H4 (cell line): ENCODE measurements around the gene IFT81. TPM values are rescaled to one million over a fixed set of nuclear protein-coding genes. Genes with fewer than 3 reads are reported as not detected.

Source experiments
- total RNA-seq: library from RNA; depleted of rRNA; stranded (reverse); fragments of >200 nt; shearing (Covaris generic); gene quantifications from 2 replicates; pipeline ENCODE4 v1.2.3, GENCODE V29; 2014; rRNA removed

IFT81 gene
- total RNA-seq, 1 experiment from 2014 or later = 11.0 TPM

Other genes starting within 250 kb of the IFT81 start
- 23.6 and 30.4 TPM in 2 replicates for gene GLTP, start 243.8 kb upstream of the IFT81 start, total RNA-seq
- 10.9 and 11.8 TPM in 2 replicates for gene TCHP, start 224.1 kb upstream of the IFT81 start, total RNA-seq
- 13.6 and 14.7 TPM in 2 replicates for gene GIT2, start 128.0 kb upstream of the IFT81 start, total RNA-seq
- gene ANKRD13A, start 124.9 kb upstream of the IFT81 start, total RNA-seq = 33.0 and 38.7 TPM in 2 replicates
- gene C12orf76, start 75.8 kb upstream of the IFT81 start, total RNA-seq = 14.4 and 20.7 TPM in 2 replicates
- gene ATP2A2, start 156.9 kb downstream of the IFT81 start, total RNA-seq = 50.5 and 74.7 TPM in 2 replicates